A549 (cell line): ENCODE results near the gene GC.

Source experiments
- CHD2 ChIP-seq: fragments of 150-350 bp; IDR thresholded peaks from 2 replicates; pipeline ENCODE4 v1.6.1; 2014; ENCODE audit warnings: low read length; ENCODE audit not compliant: partially characterized antibody
- MAFK ChIP-seq: fragments of 450-650 bp; IDR thresholded peaks from 2 replicates; pipeline ENCODE4 v1.6.1; 2014; ENCODE audit not compliant: partially characterized antibody
- POLR2A ChIP-seq: IDR thresholded peaks from 2 replicates; pipeline ENCODE4 v1.6.1; 2012; ENCODE audit warnings: mild to moderate bottlenecking, low read length
- RAD21 ChIP-seq, 2 experiments: fragments of >200 bp in 1 of 2; sonication (Bioruptor Twin) in 1 of 2; formaldehyde crosslinking in 1 of 2; IDR thresholded peaks in 1 of 2; conservative IDR thresholded peaks in 1 of 2; 2 replicates in 1 of 2; 3 replicates in 1 of 2; pipeline ENCODE4 v1.6.1; 2012 to 2018; ENCODE audit warnings: inconsistent platforms in 1 of 2
- RFX5 ChIP-seq: fragments of 450-650 bp; IDR thresholded peaks from 2 replicates; pipeline ENCODE4 v1.7.1; 2014; ENCODE audit warnings: antibody characterized with exemption, mild to moderate bottlenecking, moderate library complexity
- RNF2 ChIP-seq: fragments of 200-600 bp; sonication (generic); IDR thresholded peaks from 2 replicates; pipeline ENCODE4 v1.6.1; 2016; ENCODE audit warnings: low read depth, mild to moderate bottlenecking, antibody characterized with exemption, moderate library complexity, borderline replicate concordance
- SMC3 ChIP-seq: fragments of >200 bp; sonication (Bioruptor Twin); formaldehyde crosslinking; IDR thresholded peaks from 3 replicates; pipeline ENCODE4 v1.6.1; 2018; ENCODE audit warnings: inconsistent platforms
- ZSCAN20 ChIP-seq: fragments of 250-450 bp; sonication (Bioruptor Pico); IDR thresholded peaks from 2 replicates; pipeline ENCODE4 v1.8.0; 2022; ENCODE audit warnings: mild to moderate bottlenecking, moderate library complexity
- TF ChIP-seq, protein P1 (sequence below): fragments of >200 bp; sonication (Bioruptor Twin); formaldehyde crosslinking; IDR thresholded peaks from 3 replicates; pipeline ENCODE4 v1.5.1; 2016
- TF ChIP-seq, protein P2 (sequence below): fragments of 450-650 bp; IDR thresholded peaks from 2 replicates; pipeline ENCODE4 v1.6.1; 2014; ENCODE audit warnings: antibody characterized with exemption
- TF ChIP-seq, protein P3 (sequence below): fragments of 200-600 bp; sonication (generic); IDR thresholded peaks from 2 replicates; pipeline ENCODE4 v1.6.1; 2016; ENCODE audit warnings: antibody characterized with exemption, mild to moderate bottlenecking, moderate library complexity

DNA sequence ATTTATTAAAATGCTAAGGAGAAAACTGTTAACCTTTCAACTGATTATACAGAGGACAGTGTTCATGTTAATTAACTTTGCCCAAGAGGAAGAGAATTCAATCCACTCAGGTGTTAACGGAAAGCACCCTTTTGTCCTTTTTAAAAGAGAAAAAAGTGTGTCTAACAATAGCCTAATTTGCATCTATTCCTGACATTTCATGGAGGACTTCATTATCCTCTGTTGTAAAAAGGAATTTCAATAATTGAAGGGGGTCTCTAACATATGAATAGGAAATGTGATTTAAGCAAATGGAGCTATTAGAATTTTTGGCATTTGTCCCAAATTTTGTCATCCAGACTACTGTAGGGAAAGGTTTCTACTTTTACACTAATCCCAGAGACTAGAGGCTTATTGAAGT lies 44.6 kb upstream of the GC start:
- no peak for TF ChIP-seq POLR2A
- TF ChIP-seq MAFK: no peak
- TF ChIP-seq, protein P1, sequence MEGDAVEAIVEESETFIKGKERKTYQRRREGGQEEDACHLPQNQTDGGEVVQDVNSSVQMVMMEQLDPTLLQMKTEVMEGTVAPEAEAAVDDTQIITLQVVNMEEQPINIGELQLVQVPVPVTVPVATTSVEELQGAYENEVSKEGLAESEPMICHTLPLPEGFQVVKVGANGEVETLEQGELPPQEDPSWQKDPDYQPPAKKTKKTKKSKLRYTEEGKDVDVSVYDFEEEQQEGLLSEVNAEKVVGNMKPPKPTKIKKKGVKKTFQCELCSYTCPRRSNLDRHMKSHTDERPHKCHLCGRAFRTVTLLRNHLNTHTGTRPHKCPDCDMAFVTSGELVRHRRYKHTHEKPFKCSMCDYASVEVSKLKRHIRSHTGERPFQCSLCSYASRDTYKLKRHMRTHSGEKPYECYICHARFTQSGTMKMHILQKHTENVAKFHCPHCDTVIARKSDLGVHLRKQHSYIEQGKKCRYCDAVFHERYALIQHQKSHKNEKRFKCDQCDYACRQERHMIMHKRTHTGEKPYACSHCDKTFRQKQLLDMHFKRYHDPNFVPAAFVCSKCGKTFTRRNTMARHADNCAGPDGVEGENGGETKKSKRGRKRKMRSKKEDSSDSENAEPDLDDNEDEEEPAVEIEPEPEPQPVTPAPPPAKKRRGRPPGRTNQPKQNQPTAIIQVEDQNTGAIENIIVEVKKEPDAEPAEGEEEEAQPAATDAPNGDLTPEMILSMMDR: no peak
- TF ChIP-seq, protein P2, sequence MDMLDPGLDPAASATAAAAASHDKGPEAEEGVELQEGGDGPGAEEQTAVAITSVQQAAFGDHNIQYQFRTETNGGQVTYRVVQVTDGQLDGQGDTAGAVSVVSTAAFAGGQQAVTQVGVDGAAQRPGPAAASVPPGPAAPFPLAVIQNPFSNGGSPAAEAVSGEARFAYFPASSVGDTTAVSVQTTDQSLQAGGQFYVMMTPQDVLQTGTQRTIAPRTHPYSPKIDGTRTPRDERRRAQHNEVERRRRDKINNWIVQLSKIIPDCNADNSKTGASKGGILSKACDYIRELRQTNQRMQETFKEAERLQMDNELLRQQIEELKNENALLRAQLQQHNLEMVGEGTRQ: no peak
- TF ChIP-seq, protein P3, sequence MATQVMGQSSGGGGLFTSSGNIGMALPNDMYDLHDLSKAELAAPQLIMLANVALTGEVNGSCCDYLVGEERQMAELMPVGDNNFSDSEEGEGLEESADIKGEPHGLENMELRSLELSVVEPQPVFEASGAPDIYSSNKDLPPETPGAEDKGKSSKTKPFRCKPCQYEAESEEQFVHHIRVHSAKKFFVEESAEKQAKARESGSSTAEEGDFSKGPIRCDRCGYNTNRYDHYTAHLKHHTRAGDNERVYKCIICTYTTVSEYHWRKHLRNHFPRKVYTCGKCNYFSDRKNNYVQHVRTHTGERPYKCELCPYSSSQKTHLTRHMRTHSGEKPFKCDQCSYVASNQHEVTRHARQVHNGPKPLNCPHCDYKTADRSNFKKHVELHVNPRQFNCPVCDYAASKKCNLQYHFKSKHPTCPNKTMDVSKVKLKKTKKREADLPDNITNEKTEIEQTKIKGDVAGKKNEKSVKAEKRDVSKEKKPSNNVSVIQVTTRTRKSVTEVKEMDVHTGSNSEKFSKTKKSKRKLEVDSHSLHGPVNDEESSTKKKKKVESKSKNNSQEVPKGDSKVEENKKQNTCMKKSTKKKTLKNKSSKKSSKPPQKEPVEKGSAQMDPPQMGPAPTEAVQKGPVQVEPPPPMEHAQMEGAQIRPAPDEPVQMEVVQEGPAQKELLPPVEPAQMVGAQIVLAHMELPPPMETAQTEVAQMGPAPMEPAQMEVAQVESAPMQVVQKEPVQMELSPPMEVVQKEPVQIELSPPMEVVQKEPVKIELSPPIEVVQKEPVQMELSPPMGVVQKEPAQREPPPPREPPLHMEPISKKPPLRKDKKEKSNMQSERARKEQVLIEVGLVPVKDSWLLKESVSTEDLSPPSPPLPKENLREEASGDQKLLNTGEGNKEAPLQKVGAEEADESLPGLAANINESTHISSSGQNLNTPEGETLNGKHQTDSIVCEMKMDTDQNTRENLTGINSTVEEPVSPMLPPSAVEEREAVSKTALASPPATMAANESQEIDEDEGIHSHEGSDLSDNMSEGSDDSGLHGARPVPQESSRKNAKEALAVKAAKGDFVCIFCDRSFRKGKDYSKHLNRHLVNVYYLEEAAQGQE: no peak
- TF ChIP-seq CHD2: no peak
- TF ChIP-seq RNF2: no peak
- no peak for TF ChIP-seq RFX5
- TF ChIP-seq SMC3: no peak
- TF ChIP-seq RAD21 (conservative IDR thresholded peaks at IDR 0.05 in 1 of 2, IDR thresholded peaks at IDR 0.05 in 1 of 2): no peak
- no peak for TF ChIP-seq ZSCAN20 (CRISPR knock-in tag)
